Amniotic epithelial cell (primary cell): ENCODE results near the gene GPAT3.
"Not testable (repeated sequence)": the region's sequence is repeated elsewhere in the genome, so short reads cannot be mapped to it uniquely, and the experiment has no call there.

Source experiments
- DNase-seq: peaks from one replicate; pipeline ENCODE4 v3.0.0-alpha.2; 2010; ENCODE audit warnings: low read depth

The GPAT3 gene

GRCh38 chr4:83552083-83552482 lies 16.2 kb downstream of the GPAT3 start:
- no peak for DNase-seq

GRCh38 chr4:83552924-83553323 lies 17.0 kb downstream of the GPAT3 start:
- peak; percentile 94 for DNase-seq

GRCh38 chr4:83556006-83556707 lies 20.2 kb downstream of the GPAT3 start:
- no peak for DNase-seq

- no peak for DNase-seq
These were observed 20.9 kb downstream of the GPAT3 start for GRCh38 chr4:83556816-83557215.

- no peak for DNase-seq
These were observed 22.2 kb downstream of the GPAT3 start for GRCh38 chr4:83558059-83558653.

GRCh38 chr4:83558680-83559079 lies 22.8 kb downstream of the GPAT3 start:
- DNase-seq, result peak; percentile 51

GRCh38 chr4:83560523-83560922 lies 24.6 kb downstream of the GPAT3 start:
- DNase-seq, result no peak

- DNase-seq, result peak; percentile 88
These were observed 25.5 kb downstream of the GPAT3 start for GRCh38 chr4:83561381-83561780.

- DNase-seq, result no peak
These were observed 28.1 kb downstream of the GPAT3 start for GRCh38 chr4:83563998-83564397.

- DNase-seq, result no peak
These were observed 32.2 kb downstream of the GPAT3 start for GRCh38 chr4:83568062-83568461.

- no peak for DNase-seq
These were observed 33.5 kb downstream of the GPAT3 start for GRCh38 chr4:83569429-83569828.

GRCh38 chr4:83569987-83570386 lies 34.1 kb downstream of the GPAT3 start:
- DNase-seq, result no peak

- no peak for DNase-seq
These were observed 36.9 kb downstream of the GPAT3 start for GRCh38 chr4:83572848-83573247.

- DNase-seq, result no peak
These were observed 38.3 kb downstream of the GPAT3 start for GRCh38 chr4:83574247-83574646.

- not testable (repeated sequence) for DNase-seq
These were observed 40.3 kb downstream of the GPAT3 start for GRCh38 chr4:83576237-83576636.

GRCh38 chr4:83581411-83582288 lies 45.7 kb downstream of the GPAT3 start:
- DNase-seq, result no peak

GRCh38 chr4:83582289-83582785 lies 46.4 kb downstream of the GPAT3 start:
- peak; percentile 88 for DNase-seq

- DNase-seq, result no peak
These were observed 50.1 kb downstream of the GPAT3 start for GRCh38 chr4:83585982-83586508.

GRCh38 chr4:83589279-83589678 lies 53.4 kb downstream of the GPAT3 start:
- no peak for DNase-seq

- DNase-seq, result no peak
These were observed 55.1 kb downstream of the GPAT3 start for GRCh38 chr4:83591056-83591455.

GRCh38 chr4:83591730-83592129 lies 55.8 kb downstream of the GPAT3 start:
- no peak for DNase-seq

GRCh38 chr4:83599183-83599582 lies 63.3 kb downstream of the GPAT3 start:
- peak; percentile 50 for DNase-seq
